Subcutaneous adipose tissue (tissue), 4 donors: ENCODE data around the gene MB. TPM values are rescaled to one million over a fixed set of nuclear protein-coding genes. Genes with fewer than 3 reads are reported as not detected.

Experiments
- CTCF ChIP-seq: fragments of 450-650 bp; IDR thresholded peaks from one replicate; pipeline ENCODE4 v1.5.1; 2016; ENCODE audit warnings: low read depth, mild to moderate bottlenecking, control low read depth, antibody characterized with exemption, moderate library complexity
- total RNA-seq, 4 donors: library from RNA; depleted of rRNA; stranded (reverse); fragments of >200 nt; gene quantifications; one replicate each; pipeline ENCODE4 v1.1.0, GENCODE V29; 2016

Gene MB
- total RNA-seq, 4 donors from 2014 or later = not detected

GRCh38 chr22:35586771-35587170, 30.4 kb downstream of the MB start:
- TF ChIP-seq CTCF = no peak

GRCh38 chr22:35582861-35583670, 34.1 kb downstream of the MB start:
- TF ChIP-seq CTCF = no peak

GRCh38 chr22:35582218-35582860, 34.8 kb downstream of the MB start:
- no peak for TF ChIP-seq CTCF

GRCh38 chr22:35581023-35581413, 36.1 kb downstream of the MB start:
- TF ChIP-seq CTCF = no peak

- no peak for TF ChIP-seq CTCF
Observed at GRCh38 chr22:35580351-35581022, 36.6 kb downstream of the MB start.

- no peak for TF ChIP-seq CTCF
Observed at GRCh38 chr22:35578836-35579575, 38.1 kb downstream of the MB start.
